ENCODE measurements around the gene NCAM1.

NCAM1 gene

GRCh38 chr11:113188371-113188834 lies 227.2 kb downstream of the NCAM1 start:
- no peak for TF ChIP-seq CTCF (IDR thresholded peaks at IDR 0.05; ENCODE audit: insufficient read depth, low read length)
- TF ChIP-seq GABPA (IDR thresholded peaks at IDR 0.05; ENCODE audit: low read depth), result no peak
- no peak for TF ChIP-seq SPI1 (IDR thresholded peaks at IDR 0.05; ENCODE audit: borderline replicate concordance, low read depth)
- no peak for TF ChIP-seq POLR2AphosphoS5 (IDR thresholded peaks at IDR 0.05; ENCODE audit: low read depth)
- TF ChIP-seq REST (IDR thresholded peaks at IDR 0.05; ENCODE audit: insufficient replicate concordance, low read depth), result no peak
- no peak for DNase-seq (ENCODE audit: low read depth in 1 of 2, low spot score in 1 of 2)

GRCh38 chr11:113189909-113190667 lies 228.9 kb downstream of the NCAM1 start:
- Histone ChIP-seq H3K4me3 (replicated peaks; ENCODE audit: insufficient read depth, low read length) (no peak overlapping the region), H3K27ac (replicated peaks) (no peak overlapping the region), H3K27me3 (ENCODE audit: insufficient read depth, poor library complexity, severe bottlenecking) (no peaks in the 10 kb centered on the region)
- no peak for TF ChIP-seq POLR2AphosphoS5 (IDR thresholded peaks at IDR 0.05; ENCODE audit: low read depth)
- TF ChIP-seq CTCF (IDR thresholded peaks at IDR 0.05; ENCODE audit: insufficient read depth, low read length), result no peak
- no peak for TF ChIP-seq SPI1 (IDR thresholded peaks at IDR 0.05; ENCODE audit: borderline replicate concordance, low read depth)
- no peak for TF ChIP-seq GABPA (IDR thresholded peaks at IDR 0.05; ENCODE audit: low read depth)
- no peak for TF ChIP-seq REST (IDR thresholded peaks at IDR 0.05; ENCODE audit: insufficient replicate concordance, low read depth)
- no peak for DNase-seq (ENCODE audit: low read depth in 1 of 2, low spot score in 1 of 2)

More at GRCh38 chr11:113188371-113188834, 227.2 kb downstream of the NCAM1 start:
- H3K4me3 ChIP-seq (replicated peaks; ENCODE audit: insufficient read depth, low read length), result no peak overlapping the region
- H3K27me3 ChIP-seq (ENCODE audit: insufficient read depth, poor library complexity, severe bottlenecking), result no peaks in the 10 kb centered on the region
- no peak overlapping the region for H3K27ac ChIP-seq (replicated peaks)

- no peak for DNase-seq (ENCODE audit: low read depth in 1 of 2, low spot score in 1 of 2)
- no peak for TF ChIP-seq GABPA (IDR thresholded peaks at IDR 0.05; ENCODE audit: low read depth)
- no peak for TF ChIP-seq POLR2AphosphoS5 (IDR thresholded peaks at IDR 0.05; ENCODE audit: low read depth)
- no peak for TF ChIP-seq CTCF (IDR thresholded peaks at IDR 0.05; ENCODE audit: insufficient read depth, low read length)
- no peak for TF ChIP-seq SPI1 (IDR thresholded peaks at IDR 0.05; ENCODE audit: borderline replicate concordance, low read depth)
- no peak for TF ChIP-seq REST (IDR thresholded peaks at IDR 0.05; ENCODE audit: insufficient replicate concordance, low read depth)
- H3K4me3 ChIP-seq (replicated peaks; ENCODE audit: insufficient read depth, low read length), result no peak overlapping the region
- no peaks in the 10 kb centered on the region for H3K27me3 ChIP-seq (ENCODE audit: insufficient read depth, poor library complexity, severe bottlenecking)
- no peak overlapping the region for H3K27ac ChIP-seq (replicated peaks)
These were observed 231.1 kb downstream of the NCAM1 start for GRCh38 chr11:113192121-113192925.

All from HL-60 (cell line).